ENCODE measurements around the gene MANBA.

Gene MANBA

GRCh38 chr4:102683881-102684609, 76.7 kb downstream of the MANBA start (continued):
- TF ChIP-seq ZNF707 (tag by site-specific recombination; IDR thresholded peaks at IDR 0.05): no peak
- no peak for TF ChIP-seq KLF10 (tag by site-specific recombination; IDR thresholded peaks at IDR 0.05)
- no peak for TF ChIP-seq ZNF223 (tag by site-specific recombination; IDR thresholded peaks at IDR 0.05)
- no peak for TF ChIP-seq ZNF26 (tag by site-specific recombination; IDR thresholded peaks at IDR 0.05)
- no peak for TF ChIP-seq ZNF138 (tag by site-specific recombination; IDR thresholded peaks at IDR 0.05; ENCODE audit: borderline replicate concordance)
- TF ChIP-seq ZNF677 (tag by site-specific recombination; IDR thresholded peaks at IDR 0.05): no peak
- no peak for TF ChIP-seq OSR2 (tag by site-specific recombination; IDR thresholded peaks at IDR 0.05)
- no peak for TF ChIP-seq ZNF19 (tag by site-specific recombination; IDR thresholded peaks at IDR 0.05; ENCODE audit: low read depth)
- no peak for TF ChIP-seq ZNF555 (tag by site-specific recombination; conservative IDR thresholded peaks at IDR 0.05)
- TF ChIP-seq ZNF580 (tag by site-specific recombination; IDR thresholded peaks at IDR 0.05): no peak
- TF ChIP-seq GLIS2 (tag by site-specific recombination; IDR thresholded peaks at IDR 0.05): no peak
- no peak for TF ChIP-seq PBX3 (CRISPR knock-in tag; IDR thresholded peaks at IDR 0.05)

GRCh38 chr4:102678695-102679335, 82.0 kb downstream of the MANBA start:
- H3K27ac ChIP-seq (ENCODE audit: extremely low read depth, low read depth, low read length): no peak overlapping the region
- CTCF ChIA-PET: interaction anchor here (1.0 kb wide), 1 partner anchor 329 kb away, joined by 3 read pairs; no protein-coding TSS in a partner anchor
- TF ChIP-seq ZNF768 (tag by site-specific recombination; IDR thresholded peaks at IDR 0.05) (no peak), GFI1B (tag by site-specific recombination; IDR thresholded peaks at IDR 0.05) (no peak), HOXC10 (CRISPR knock-in tag; IDR thresholded peaks at IDR 0.05) (no peak), ZNF174 (tag by site-specific recombination; IDR thresholded peaks at IDR 0.05) (no peak), ZFP3 (tag by site-specific recombination; IDR thresholded peaks at IDR 0.05; ENCODE audit: low read depth) (no peak), ZNF561 (tag by site-specific recombination; IDR thresholded peaks at IDR 0.05; ENCODE audit: borderline replicate concordance) (no peak), ZNF362 (tag by site-specific recombination; IDR thresholded peaks at IDR 0.05) (no peak), ZNF518A (tag by site-specific recombination; conservative IDR thresholded peaks at IDR 0.05; ENCODE audit: low read depth) (no peak), ZNF501 (tag by site-specific recombination; IDR thresholded peaks at IDR 0.05) (no peak), KLF8 (tag by site-specific recombination; IDR thresholded peaks at IDR 0.05) (no peak), ZBTB8A (tag by site-specific recombination; IDR thresholded peaks at IDR 0.05) (no peak)

More at GRCh38 chr4:102678695-102679335, 82.0 kb downstream of the MANBA start:
- no peak overlapping the region for H3K4me3 ChIP-seq (ENCODE audit: low read depth, low read length)
- POLR2A ChIA-PET: no interaction called here
- H3K4me1 ChIP-seq (ENCODE audit: control insufficient read depth, insufficient read depth, low read length): no peaks in the 10 kb centered on the region; the same call in 1 of the 2 replicates
- H3K36me3 ChIP-seq (ENCODE audit: control insufficient read depth in 2 of 2, insufficient read depth in 1 of 2, low read length in 2 of 2): peaks cover 0 to 7% of the 10 kb centered on the region in 2 experiments; a peak in 1 of 3 replicates
- H3K9me3 ChIP-seq (ENCODE audit: control insufficient read depth, insufficient read depth, low read depth, low read length): no peaks in the 10 kb centered on the region
